ENCODE results near the gene ASPHD2.
"Not testable (repeated sequence)": the region's sequence is repeated elsewhere in the genome, so short reads cannot be mapped to it uniquely, and the experiment has no call there.

Gene ASPHD2

GRCh38 chr22:26428515-26429457, at the start of gene ASPHD2:
Gene ASPHD2 (plus strand): TSS chr22:26429260. CDS start chr22:26433616, 4,356 bp downstream.
- peak; percentile 77 to 87 (median 82) for DNase-seq

- no peak for DNase-seq
Observed at GRCh38 chr22:26380072-26380830, 48.8 kb upstream of the ASPHD2 start.

GRCh38 chr22:26382782-26383181, 46.3 kb upstream of the ASPHD2 start:
- no peak for DNase-seq

GRCh38 chr22:26383968-26384556, 45.0 kb upstream of the ASPHD2 start:
- DNase-seq = no peak

- no peak for DNase-seq
Observed at GRCh38 chr22:26385164-26385563, 43.9 kb upstream of the ASPHD2 start.

- no peak for DNase-seq
Observed at GRCh38 chr22:26389125-26389524, 39.9 kb upstream of the ASPHD2 start.

- no peak for DNase-seq
Observed at GRCh38 chr22:26391091-26391490, 38.0 kb upstream of the ASPHD2 start.

- no peak for DNase-seq
Observed at GRCh38 chr22:26391623-26392022, 37.4 kb upstream of the ASPHD2 start.

GRCh38 chr22:26393929-26394328, 35.1 kb upstream of the ASPHD2 start:
- no peak for DNase-seq

- DNase-seq = no peak
Observed at GRCh38 chr22:26394777-26395176, 34.3 kb upstream of the ASPHD2 start.

GRCh38 chr22:26395926-26396325, 33.1 kb upstream of the ASPHD2 start:
- no peak for DNase-seq

GRCh38 chr22:26398741-26399153, 30.3 kb upstream of the ASPHD2 start:
- DNase-seq = peak in 4 of 6 experiments; percentile 29 to 56 (median 44)

GRCh38 chr22:26399289-26399688, 29.8 kb upstream of the ASPHD2 start:
- DNase-seq = no peak

GRCh38 chr22:26401726-26402125, 27.3 kb upstream of the ASPHD2 start:
- DNase-seq = no peak

- DNase-seq = no peak
Observed at GRCh38 chr22:26404851-26405421, 24.1 kb upstream of the ASPHD2 start.

GRCh38 chr22:26406118-26406517, 22.9 kb upstream of the ASPHD2 start:
- DNase-seq = no peak

GRCh38 chr22:26408562-26409220, 20.4 kb upstream of the ASPHD2 start:
- DNase-seq = not testable (repeated sequence)

GRCh38 chr22:26409719-26410335, 19.2 kb upstream of the ASPHD2 start:
- DNase-seq = no peak

GRCh38 chr22:26410386-26410785, 18.7 kb upstream of the ASPHD2 start:
- DNase-seq = no peak

GRCh38 chr22:26414347-26414746, 14.7 kb upstream of the ASPHD2 start:
- DNase-seq = no peak

GRCh38 chr22:26416256-26416655, 12.8 kb upstream of the ASPHD2 start:
- no peak for DNase-seq

- no peak for DNase-seq
Observed at GRCh38 chr22:26416670-26417276, 12.3 kb upstream of the ASPHD2 start.

Data from stimulated activated naive CD4-positive, alpha-beta T cell (primary cell).